HG03432 (cell line): ENCODE data around the gene RBM18.

ENCODE experiments used
- ATAC-seq: cut with Tn5 transposase; IDR thresholded peaks from one replicate; pipeline ENCODE4 v1.9.1; 2021; ENCODE audit warnings: mild to moderate bottlenecking, moderate library complexity; ENCODE audit not compliant: unreplicated experiment

The RBM18 gene

DNA sequence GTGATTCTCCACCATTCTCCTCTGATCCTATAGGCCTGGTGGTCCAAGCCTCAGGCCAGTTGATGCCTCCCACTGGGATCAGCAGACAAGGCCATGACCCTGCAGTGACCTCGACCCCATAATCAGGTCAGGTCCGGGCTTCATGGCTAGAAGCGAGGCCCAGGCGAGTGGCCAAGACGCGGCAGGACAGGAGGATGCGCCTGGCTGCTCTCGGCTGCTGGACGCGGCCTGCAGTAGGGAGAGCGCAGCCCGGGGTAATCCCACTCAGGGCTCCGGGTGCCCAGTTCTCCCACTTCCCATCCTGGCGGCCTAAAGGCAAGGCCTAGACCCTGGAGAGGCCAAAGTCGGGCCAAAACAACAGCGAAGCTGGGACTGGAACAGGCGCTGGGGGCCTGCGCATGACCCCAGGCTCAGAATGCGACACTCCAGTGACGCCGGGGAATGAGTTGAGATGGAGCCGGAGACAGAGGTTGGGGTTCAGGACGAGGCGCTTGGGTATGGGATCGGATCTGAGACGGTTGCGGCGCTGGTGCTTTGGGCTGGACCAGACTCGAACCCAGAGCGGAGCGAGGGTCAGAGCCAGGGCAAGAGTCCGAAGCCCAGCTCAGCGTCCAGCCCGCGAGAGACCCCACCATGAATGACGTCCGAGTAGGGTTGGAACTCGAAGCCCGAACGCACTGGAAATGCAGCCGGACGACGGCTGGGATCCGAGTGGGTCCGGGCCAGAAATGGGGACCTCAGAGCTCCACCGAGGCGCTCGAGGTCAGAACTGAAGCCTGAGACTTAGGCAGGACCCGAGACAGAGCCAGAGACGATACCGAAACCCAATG lies 39.1 kb downstream of the RBM18 start:
- no peak for ATAC-seq

DNA sequence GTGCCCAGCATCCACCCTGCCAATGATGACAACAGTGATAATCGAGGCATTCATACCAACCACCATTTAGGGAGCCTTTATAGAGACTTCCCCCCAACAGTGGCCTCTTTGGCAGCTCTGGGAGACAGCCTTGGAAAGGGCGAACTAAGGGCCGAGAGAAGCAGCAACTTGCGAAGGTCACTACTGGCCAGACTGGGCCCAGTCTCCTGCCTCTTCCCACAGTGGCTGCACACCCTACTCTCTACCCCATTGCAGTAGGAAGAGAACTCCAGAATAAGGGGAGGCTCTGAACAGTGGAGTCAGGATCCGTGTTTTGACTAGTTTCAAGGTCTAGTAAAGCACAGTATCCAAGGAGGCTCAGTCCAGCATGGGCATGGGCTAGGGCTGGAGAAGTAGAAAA lies 41.2 kb downstream of the RBM18 start:
- no peak for ATAC-seq

DNA sequence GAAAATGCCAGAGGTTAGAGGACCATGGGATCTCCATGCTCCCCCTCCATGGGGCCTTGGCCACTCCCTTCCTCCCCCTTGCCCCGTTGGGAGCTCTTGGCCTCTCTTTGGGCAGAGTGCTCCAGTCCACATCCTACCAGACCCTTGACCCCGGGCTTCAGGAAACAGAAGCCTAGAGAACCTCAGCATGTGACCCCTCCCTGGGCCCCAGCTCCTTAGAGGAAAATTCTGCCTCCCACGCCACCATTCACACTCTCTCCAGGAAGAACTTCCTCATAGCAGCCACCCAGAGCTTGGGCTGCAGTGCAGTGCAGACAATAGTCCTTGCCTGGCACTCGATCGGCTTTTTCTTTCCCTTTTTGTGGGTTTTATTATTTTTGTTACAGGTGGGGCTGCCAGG lies 41.8 kb downstream of the RBM18 start:
- no peak for ATAC-seq

DNA sequence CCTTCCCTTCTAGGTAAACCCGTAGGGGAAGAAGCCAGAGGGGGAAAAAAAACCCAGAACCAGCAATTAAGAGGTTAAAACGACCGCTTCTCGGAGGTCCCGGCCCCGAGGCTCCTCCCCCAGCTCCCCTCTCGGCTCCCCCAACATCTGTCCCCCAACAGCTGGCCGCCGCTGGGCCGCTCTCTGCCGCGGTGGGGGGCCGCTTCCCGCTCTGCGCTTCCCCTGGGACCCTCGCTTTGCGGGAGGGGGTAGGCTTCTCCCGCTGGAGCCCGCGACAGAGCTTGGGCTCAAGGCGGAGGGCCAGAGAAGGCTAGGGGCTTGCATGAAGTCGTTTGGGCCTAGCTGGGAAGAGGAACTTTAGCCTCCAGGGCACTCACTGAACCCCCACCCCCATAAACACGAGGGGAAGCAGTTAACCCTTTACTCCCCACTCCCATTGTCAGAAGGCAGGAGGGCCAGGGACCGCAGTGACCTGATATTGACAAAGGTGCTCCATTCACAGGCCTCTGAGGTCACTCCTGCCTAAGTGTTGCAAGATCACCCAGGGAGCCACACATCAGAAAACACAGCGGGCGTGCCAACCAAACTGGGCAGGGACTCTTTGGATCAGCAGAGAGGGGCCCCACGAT lies 43.3 kb downstream of the RBM18 start:
- ATAC-seq, result no peak

DNA sequence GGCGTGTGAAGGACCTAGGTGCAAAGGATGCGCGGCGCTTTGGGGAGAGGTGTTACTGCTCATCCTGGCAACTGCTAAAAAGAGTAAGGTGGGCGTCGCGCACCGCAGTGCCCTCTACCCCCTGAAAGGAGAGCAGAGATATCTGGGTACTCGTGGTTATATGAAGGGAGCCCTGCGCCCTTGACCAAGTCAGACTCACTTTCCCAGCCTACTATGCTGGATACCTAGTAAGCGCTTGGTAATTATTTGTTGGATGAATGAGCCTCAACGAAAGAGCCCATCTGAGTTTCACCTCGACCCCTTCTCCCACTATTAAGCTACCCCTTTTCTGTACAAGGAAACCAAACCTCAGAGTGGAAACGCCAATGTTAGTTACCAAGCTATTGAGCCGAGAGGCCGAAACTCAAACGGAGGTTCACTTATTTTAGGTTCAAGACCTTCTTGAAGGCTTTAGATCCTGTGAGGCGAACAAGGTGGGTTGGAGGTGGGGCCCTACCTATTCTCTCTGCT lies 43.9 kb downstream of the RBM18 start:
- no peak for ATAC-seq

DNA sequence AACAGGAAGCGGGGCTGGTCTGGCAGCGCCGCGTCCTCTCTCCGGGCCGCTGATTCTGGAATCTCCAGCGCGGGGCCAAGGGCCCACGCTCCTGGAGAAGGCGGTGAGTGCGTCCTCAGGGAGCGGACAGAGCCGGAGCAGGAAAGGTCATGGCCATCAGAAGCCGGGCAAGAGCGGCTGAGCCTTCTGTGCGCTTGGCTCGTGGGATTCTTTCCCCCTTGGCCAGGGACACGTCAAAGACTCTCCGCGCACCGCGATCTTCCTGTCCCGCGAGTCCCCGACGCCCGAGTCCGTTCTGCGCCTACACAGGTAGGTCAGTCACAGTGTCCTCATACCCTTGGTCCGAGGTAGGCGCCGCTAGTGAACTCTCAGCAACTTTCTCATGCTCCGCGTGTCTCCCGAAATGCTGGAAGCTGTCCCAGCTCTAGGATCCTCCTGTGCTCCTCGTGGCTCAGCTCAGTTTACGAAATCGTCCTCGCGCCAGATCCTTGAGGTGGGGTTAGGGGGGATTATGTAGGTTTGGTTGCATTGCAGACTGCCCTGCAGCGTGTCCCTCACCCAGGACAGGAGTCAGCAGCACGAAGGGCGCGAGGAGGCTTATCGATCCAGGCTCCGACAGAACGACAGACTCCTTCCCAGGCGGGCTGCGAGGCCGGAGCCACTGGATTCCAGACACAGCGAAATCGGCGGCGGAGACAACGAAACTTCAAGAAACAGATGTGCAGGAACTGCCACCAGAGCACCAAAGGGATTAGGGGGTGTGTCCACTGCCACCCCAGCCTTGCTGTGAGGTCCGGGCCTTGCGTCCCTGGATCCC lies 44.6 kb downstream of the RBM18 start:
- ATAC-seq, result no peak

DNA sequence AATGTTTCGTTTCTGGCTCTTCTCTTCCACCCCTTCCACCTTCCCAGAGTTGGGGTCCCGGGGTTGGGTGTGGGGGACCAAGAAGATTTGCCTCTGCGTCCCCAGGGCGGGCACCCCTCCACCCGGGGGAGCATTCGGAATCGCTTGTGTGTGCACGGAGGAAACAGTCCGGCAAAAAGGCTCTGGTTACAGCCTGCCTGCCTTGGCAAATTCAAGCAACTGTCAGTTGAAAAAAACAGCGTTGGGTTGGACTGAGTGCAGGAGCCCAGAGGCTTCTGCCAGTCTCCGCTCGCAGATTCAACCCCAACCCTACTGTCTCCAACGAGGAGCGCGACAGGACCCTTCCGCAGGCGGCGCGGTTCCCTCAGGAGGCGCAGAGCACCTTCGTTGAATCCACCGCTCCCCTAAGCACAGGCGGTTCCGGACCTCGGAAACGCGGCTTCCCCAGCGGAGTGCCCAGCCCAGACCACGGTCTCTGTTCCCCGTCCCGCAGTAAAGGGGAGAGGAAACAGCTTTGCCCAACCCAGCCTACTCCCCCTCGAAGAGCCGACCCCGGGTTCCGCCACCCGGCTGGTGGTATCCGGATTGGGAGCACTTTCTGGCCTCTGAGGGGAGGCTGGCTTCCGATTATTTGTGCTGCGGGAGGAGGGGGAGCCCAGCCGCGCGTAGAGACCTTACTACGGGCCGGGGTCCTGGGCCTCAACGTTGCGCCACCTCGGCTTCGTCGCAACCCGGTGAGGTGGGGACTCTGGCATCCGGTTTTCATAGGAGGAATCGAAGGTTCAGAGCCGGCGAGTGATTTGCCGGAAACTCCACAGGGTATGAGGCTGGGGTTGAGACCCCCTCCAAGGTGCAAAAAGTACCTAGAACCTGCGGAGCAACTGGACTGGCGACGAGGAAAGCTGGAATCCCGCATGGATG lies 45.4 kb downstream of the RBM18 start:
- no peak for ATAC-seq

DNA sequence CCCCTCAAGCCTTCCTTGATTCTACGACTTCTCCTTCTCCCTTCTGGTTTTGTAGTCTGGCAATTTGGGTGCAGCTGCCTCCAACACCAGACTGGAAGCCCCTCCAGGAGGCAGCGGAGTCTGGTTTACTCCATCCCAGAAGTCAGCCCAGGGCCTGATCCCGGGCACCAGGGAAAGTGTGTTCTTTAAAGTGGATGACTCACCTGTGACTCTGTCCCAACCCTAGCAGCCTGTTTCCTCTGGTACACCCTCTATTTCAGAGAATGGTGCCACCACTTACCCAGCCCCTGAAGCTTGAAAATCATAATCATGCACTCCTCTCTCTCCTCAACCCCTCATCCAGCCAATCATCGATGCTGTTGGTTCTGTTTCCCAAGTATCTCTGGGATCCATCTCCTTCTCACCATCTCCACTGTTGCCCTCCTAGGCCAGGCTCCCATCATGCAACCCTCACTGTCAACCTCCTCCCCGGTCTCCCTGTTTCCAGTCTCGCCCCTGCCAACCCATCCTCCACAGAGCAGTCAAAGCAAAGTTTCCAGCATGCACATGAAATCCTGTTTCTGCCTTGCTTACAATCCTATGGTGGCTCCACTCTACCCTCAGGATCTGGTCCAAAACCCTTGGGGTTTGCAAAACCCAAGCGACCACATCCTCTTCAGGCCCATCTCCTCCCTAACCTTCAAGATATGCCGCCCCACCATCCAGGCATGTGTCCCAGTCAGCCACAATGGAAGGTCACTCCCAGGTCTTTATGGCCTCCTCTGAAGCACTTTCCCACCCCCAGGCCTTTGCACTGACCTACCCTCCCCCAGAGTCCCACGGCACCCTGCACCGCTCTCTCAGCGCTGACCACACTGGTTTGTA lies 46.3 kb downstream of the RBM18 start:
- ATAC-seq, result no peak

DNA sequence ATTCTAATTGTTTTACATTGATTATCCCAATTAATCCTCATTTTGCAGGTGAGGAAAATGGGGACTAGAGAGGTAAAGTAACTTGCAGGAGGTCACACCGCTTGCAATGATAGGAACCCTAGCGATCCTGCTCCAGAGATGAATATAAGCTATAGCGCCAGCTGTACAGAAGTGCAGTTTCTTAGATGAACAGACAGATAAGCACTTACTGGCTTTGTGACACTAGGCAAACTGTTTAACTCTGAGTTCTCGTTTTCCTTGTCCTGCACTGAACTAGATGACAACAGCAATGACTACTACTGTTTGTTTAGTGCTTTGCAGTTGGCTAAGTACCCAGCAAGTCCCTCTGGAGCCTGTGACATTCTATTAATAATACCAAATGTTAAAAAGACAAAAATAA lies 47.0 kb downstream of the RBM18 start:
- ATAC-seq, result no peak

DNA sequence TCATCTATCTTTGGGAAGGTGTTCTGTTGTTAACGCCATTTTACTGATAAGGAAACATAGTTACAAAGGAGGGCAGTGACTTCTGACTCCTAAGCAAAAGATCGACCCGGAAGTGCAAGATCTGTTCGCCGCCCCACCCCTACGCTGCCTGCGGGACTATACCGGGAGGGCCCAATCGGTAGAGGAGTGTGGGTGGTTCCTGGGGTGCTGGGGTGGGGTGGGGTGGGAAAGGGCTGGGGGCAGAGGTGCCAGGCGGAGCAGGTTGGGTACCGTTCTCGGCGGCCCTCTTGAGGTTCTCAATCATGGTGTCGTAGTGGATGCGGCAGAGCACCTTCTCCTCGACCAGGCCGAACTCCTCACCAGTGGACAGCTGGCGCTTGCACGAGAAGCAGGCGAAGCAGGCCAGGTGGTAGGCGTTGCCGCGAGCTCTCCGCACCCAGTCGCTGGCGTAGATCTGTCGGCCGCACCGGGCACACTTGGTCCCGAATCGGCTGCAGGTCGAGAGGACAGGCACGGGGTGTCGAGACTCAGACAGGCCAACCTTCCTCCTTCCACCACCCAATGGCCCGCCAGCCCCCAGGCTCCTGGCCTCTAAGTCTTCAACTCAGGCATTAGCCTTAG lies 47.7 kb downstream of the RBM18 start:
- ATAC-seq, result no peak

DNA sequence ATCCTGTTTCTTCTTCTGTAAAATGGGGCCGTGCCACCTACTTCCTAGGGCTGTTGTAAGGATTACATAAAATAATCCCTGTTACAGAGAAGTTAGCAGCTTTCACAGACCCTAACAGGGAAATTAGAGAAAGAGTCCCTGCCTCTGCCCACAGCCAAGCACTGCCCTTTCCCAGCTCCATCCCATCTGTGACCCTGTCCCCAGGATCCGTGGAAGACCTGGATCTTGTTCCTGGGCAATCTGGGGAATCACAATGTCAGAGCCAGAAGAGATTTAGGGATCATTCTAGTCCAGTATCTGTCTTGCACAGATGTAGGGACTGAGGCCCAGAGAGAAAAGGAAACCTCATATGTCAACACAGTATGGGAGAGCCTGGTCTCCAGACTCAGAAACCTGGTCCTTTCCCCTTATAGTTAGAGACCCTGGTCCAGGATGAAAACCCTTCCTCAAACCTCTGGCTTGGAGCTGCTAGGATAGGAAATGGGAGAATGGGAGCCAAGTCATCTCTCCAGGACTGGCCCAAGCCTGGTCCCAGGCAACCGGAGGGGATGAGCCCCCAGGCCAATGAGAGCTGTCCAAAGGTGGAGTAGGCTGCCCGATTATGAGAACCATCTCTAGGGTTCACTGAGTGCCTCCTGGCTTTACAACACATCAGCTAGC lies 48.4 kb downstream of the RBM18 start:
- ATAC-seq, result no peak

DNA sequence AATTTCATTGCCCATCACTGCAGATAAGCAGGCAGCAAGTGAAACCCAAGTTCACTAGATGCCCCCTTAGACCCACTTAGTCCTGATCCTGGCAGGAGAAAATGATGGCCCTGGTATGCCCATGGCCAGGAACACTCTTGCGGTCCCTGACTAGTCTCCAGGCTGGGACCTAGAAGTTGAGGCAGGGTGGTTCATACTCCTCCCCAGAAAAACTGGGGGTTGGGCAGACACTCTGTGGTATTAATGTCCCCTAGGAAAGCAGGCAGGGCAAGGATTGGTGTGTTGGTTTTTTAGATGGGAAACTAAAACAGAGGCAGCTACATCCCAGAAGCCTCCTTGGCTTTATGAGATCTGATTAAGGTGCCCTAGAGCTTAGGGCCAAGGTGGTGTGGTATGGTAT lies 49.0 kb downstream of the RBM18 start:
- ATAC-seq, result no peak

DNA sequence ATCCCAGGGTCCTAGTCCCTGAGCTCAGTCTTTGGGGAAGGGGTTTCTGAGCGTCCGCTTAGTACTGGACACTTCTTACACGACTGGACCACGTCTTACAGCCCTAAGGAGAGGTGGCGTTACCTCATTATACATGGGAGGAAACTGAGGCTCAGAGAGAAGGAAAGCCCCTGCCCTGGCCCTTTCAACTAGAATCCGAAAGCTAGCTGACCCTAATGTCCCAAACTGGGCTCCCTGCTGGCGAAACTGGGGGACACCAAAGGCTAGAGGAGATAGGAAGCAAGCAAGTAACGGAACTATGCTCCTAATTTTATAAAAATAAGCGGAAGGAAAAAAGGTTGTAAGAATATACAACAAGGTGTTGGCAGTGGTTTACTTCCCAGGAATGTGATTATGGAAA lies 50.1 kb downstream of the RBM18 start:
- no peak for ATAC-seq

DNA sequence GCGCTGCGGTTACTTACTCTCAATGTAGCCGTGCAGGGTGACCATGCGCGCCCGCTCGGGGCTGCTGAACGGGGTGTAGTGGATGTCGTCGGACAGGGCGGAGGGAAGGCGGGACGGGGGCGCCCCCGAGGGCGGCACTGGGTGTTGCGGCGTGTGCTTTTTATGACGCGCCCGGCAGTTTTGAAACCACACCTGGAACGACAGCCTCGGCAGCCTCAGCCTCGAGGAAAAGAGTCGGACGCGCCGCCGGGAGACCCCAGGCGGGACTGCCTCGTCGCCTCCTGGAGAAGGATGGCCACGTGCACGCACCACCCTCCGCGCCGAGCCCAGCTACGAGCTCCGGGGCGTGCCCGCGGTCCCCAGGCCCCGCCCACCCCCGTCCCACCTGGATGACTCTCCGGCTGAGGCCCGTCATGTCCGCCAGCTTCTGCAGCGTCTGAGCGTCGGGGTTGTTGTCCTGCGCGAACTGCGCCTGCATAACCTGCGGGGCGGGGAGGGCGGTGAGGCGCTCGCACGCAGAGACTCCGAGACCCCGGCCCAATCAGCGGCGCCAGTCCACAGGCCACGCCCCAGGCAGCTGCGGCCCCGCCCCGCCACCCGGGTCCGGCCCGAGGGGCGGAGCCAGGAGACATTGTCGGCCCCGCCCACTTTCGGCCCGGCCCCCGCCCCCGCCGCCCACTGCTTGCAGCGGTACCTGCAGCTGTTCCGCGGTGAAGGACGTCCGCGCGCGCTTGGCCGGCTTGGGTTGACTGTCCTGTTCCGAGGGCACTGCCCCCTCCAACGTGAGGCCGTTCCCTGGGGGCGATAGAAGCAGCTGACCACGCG lies 50.8 kb downstream of the RBM18 start:
- ATAC-seq, result peak; percentile 57

DNA sequence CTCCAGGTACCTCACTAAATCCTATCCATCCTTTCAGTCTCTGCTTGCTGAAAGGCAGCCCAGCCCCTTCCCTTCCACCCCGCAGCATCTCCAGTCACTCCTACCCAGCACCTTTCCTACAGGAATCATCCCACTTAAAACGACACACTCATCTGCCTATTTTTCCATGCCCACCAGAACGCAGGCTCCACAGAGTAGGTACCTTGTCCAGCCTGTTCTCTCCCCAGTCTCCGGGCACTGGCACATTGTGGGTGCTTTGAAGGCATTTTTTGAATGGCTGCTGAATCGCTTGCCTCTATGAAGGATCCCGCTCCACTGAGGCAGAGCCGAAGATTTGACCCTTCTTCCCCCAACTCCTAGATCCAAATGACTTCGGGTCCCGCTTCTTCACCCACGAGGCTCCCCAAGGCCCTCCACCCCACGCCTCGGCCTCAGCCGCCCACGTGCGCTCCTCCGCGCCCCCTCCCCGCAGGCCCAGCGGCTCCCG lies 51.5 kb downstream of the RBM18 start:
- ATAC-seq, result no peak

DNA sequence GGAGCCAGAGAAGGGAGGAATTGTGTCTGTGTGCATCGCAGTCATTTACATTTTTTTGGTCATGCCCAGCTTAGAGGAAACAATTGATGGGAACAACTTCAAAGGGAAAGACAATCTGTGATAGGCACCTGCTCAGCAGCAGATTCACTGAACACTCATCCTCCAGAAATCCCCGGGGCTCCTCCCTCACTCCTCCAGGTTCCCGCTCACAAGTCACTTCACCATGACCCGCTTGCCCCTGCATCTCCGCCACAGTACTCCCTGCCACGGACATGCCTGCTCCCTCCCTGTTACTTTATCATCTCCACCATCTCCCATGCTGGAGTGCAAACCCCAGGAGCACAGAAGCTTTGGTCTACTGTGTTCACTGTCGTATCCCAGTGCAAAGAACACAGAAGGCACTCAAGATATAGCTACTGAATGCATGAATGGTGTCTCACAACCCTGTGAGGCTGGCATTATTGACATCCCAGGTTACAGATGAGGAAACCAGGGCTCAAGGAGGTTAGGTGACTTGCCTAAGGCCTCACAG lies 52.1 kb downstream of the RBM18 start:
- ATAC-seq, result no peak

DNA sequence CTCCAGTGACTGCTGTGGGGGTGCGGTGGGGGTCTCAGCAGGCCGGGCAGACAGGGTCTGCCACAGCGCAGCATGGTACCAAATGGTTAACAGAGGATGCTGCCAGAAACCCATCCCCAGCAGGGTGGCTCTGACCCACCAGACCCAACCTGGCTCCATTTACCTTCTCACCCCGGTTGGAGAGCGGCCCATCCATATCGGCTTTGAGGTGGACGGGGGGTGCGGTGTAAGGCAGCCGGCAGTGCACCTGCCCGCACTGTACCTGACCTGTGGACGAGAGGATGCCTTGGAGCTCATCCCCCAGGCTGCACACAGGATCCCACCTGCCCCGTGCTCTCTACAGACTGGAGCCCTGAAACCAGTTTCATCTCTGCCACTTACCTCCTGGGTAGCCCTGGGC lies 55.2 kb downstream of the RBM18 start:
- no peak for ATAC-seq
